K562 (cell line): ENCODE data around the gene ANO8. TPM values are rescaled to one million over a fixed set of nuclear protein-coding genes. Genes with fewer than 3 reads are reported as not detected.
A peak's percentile ranks its signal among the peaks of the same experiment; 100 is the strongest.

Source experiments
- E2F6 ChIP-seq, 2 experiments: IDR thresholded peaks; 2 replicates each; pipeline ENCODE4 v1.6.1; 2011; ENCODE audit warnings: borderline replicate concordance in 1 of 2, control low read depth in 1 of 2, low read depth in 1 of 2, low read length in 1 of 2, mild to moderate bottlenecking in 1 of 2, mixed read lengths in 1 of 2, moderate library complexity in 1 of 2; ENCODE audit not compliant: insufficient read depth in 1 of 2, insufficient read length in 1 of 2, poor library complexity in 1 of 2, severe bottlenecking in 1 of 2; ENCODE audit errors: extremely low read depth in 1 of 2
- ELK3 ChIP-seq: fragments of 450-650 bp; formaldehyde crosslinking; IDR thresholded peaks from 2 replicates; pipeline ENCODE4 v1.4.0; 2020; ENCODE audit warnings: mild to moderate bottlenecking
- ETS2 ChIP-seq: IDR thresholded peaks from 2 replicates; pipeline ENCODE4 v1.6.1; 2016; ENCODE audit warnings: borderline replicate concordance, missing genetic modification characterization, mild to moderate bottlenecking, moderate library complexity, missing compliant biosample characterization; ENCODE audit not compliant: poor library complexity, severe bottlenecking
- HNRNPUL1 ChIP-seq: fragments of 200-400 bp; formaldehyde crosslinking; IDR thresholded peaks from 2 replicates; pipeline ENCODE4 v1.6.1; 2017; ENCODE audit warnings: low read length
- PKNOX1 ChIP-seq: fragments of 450-650 bp; IDR thresholded peaks from 2 replicates; pipeline ENCODE4 v1.6.1; 2016
- SRSF1 ChIP-seq: fragments of 200-400 bp; formaldehyde crosslinking; IDR thresholded peaks from 2 replicates; pipeline ENCODE4 v1.6.1; 2017; ENCODE audit warnings: mild to moderate bottlenecking, low read depth, low read length, moderate library complexity
- STAT5B ChIP-seq: fragments of 250-450 bp; sonication (Bioruptor Pico); IDR thresholded peaks from 2 replicates; pipeline ENCODE4 v1.8.0; 2021; ENCODE audit warnings: mild to moderate bottlenecking, inconsistent platforms
- STAT6 ChIP-seq: sonication (generic); formaldehyde crosslinking; IDR thresholded peaks from 2 replicates; pipeline ENCODE4 v1.8.1; 2023; ENCODE audit warnings: mild to moderate bottlenecking, missing genetic modification reagents
- ZBTB12 ChIP-seq: fragments of 250-450 bp; sonication (Bioruptor Pico); IDR thresholded peaks from 2 replicates; pipeline ENCODE4 v1.4.0; 2020
- ZC3H11A ChIP-seq: IDR thresholded peaks from 2 replicates; pipeline ENCODE4 v1.6.1; 2012; ENCODE audit warnings: low read depth, low read length, improper control_type of control experiment
- ZNF143 ChIP-seq: sonication (generic); formaldehyde crosslinking; IDR thresholded peaks from 2 replicates; pipeline ENCODE4 v1.9.0; 2022; ENCODE audit warnings: mild to moderate bottlenecking, missing genetic modification reagents
- ZNF384 ChIP-seq: IDR thresholded peaks from 2 replicates; pipeline ENCODE4 v1.6.1; 2012; ENCODE audit warnings: low read depth, low read length, improper control_type of control experiment
- ZNF398 ChIP-seq: fragments of 250-450 bp; sonication (Bioruptor Pico); IDR thresholded peaks from 2 replicates; pipeline ENCODE4 v1.8.0; 2021; ENCODE audit warnings: moderate library complexity, mild to moderate bottlenecking, inconsistent platforms
- ZNF551 ChIP-seq: fragments of 250-450 bp; sonication (Bioruptor Pico); IDR thresholded peaks from 2 replicates; pipeline ENCODE4 v1.5.0; 2021; ENCODE audit warnings: mild to moderate bottlenecking, moderate library complexity
- ZNF778 ChIP-seq: fragments of 450-650 bp; formaldehyde crosslinking; IDR thresholded peaks from 2 replicates; pipeline ENCODE4 v1.4.0; 2020; ENCODE audit warnings: mild to moderate bottlenecking, moderate library complexity
- polyA plus RNA-seq, 8 experiments: library from polyadenylated mRNA; depleted of rRNA in 4 of 8; stranded (reverse) in 5 of 8; unstranded in 3 of 8; fragments of >200 nt; fragmentation: Nextera tagmentation in 2 of 8; fragmentation: Illumina TruSeq in 1 of 8; extraction: Ambion mirVana in 2 of 8; extraction: Trizol in 1 of 8; gene quantifications; 2 replicates each; pipeline versions ENCODE4 v1.2.1 to v1.2.3, GENCODE V29; 2011 to 2014; ENCODE audit warnings: inconsistent platforms in 1 of 8, missing spikeins in 1 of 8
- total RNA-seq, 7 experiments: library from RNA; depleted of rRNA in 6 of 7; stranded (reverse); fragments of >200 nt in 6 of 7; fragmentation: Illumina TruSeq in 2 of 7; extraction: Trizol in 2 of 7; gene quantifications; 2 replicates each; pipeline versions ENCODE4 v1.2.1 to v1.2.3, GENCODE V29; 2011 to 2021; ENCODE audit warnings: low replicate concordance in 1 of 7

Gene ANO8
- total and polyA plus RNA-seq, 9 of the 15 experiments (the other 6 are each of a cell fraction or from before 2014, with no cell fraction given), result 0.07 to 7.6 (median 2.3) TPM; not detected in 1

- TF ChIP-seq ZNF398 (CRISPR knock-in tag), result no peak
- 0 out of 2 replicates have a peak, but pooled peaks have one; percentile 31 for TF ChIP-seq SRSF1
- peak; percentile 83 for TF ChIP-seq ZBTB12 (CRISPR knock-in tag)
- TF ChIP-seq ZNF384, result peak; percentile 51; the same call in 1 of the 2 replicates
- no peak for TF ChIP-seq ZNF551 (CRISPR knock-in tag)
- TF ChIP-seq ZC3H11A, result 0 out of 2 replicates have a peak, but pooled peaks have one; percentile 67
- no peak for TF ChIP-seq ZNF143
- TF ChIP-seq ELK3 (CRISPR knock-in tag), result no peak
- TF ChIP-seq ZNF778 (CRISPR knock-in tag), result no peak
- TF ChIP-seq STAT5B (CRISPR knock-in tag), result no peak
- TF ChIP-seq ETS2 (tag), result no peak
- peak; percentile 88 to 93 for TF ChIP-seq E2F6 (IDR thresholded peaks at IDR 0.05; ENCODE audit: borderline replicate concordance in 1 of 2, extremely low read depth in 1 of 2, insufficient read depth in 1 of 2, insufficient read length in 1 of 2, low read depth in 1 of 2, low read length in 1 of 2, poor library complexity in 1 of 2, severe bottlenecking in 1 of 2)
- no peak; the same call in 1 of the 2 replicates for TF ChIP-seq STAT6 (CRISPR knock-in tag)
- no peak for TF ChIP-seq HNRNPUL1
- peak; percentile 97 for TF ChIP-seq PKNOX1
These were observed at the start of gene ANO8 (continued) for GRCh38 chr19:17334414-17335409.
